Prostate gland (tissue), 2 donors: ENCODE data around the gene LEPR. TPM values are rescaled to one million over a fixed set of nuclear protein-coding genes. Genes with fewer than 3 reads are reported as not detected.
"Not testable (repeated sequence)": the region's sequence is repeated elsewhere in the genome, so short reads cannot be mapped to it uniquely, and the experiment has no call there.

Source experiments
- DNase-seq: peaks from one replicate; pipeline ENCODE4 v3.0.0-alpha.2; 2019; ENCODE audit warnings: low spot score
- H3K27ac ChIP-seq, 2 donors: fragments of 200-600 bp; sonication (generic); 2 replicates each; pipeline ENCODE4 v1.5.1; 2017 to 2019
- H3K27me3 ChIP-seq: fragments of 200-600 bp; sonication (generic); replicated peaks from 2 replicates; pipeline ENCODE4 v1.5.1; 2019; ENCODE audit not compliant: insufficient read depth
- H3K36me3 ChIP-seq, 2 donors: fragments of 200-600 bp; sonication (generic); 1 replicate in 1 of 2; 2 replicates in 1 of 2; pipeline versions ENCODE4 v1.5.1 to v1.8.1; 2017 to 2019
- H3K4me1 ChIP-seq: fragments of 200-600 bp; sonication (generic); replicated peaks from 2 replicates; pipeline ENCODE4 v1.5.1; 2019
- H3K4me3 ChIP-seq, 2 donors: fragments of 200-600 bp; sonication (generic); 2 replicates each; pipeline ENCODE4 v1.5.1; 2017 to 2019
- H3K9me3 ChIP-seq: fragments of 200-600 bp; sonication (generic); 2 replicates; pipeline ENCODE4 v1.5.1; 2017
- POLR2A ChIP-seq: fragments of 450-650 bp; IDR thresholded peaks from one replicate; pipeline ENCODE4 v1.6.1; 2016; ENCODE audit warnings: antibody characterized with exemption, mild to moderate bottlenecking
- POLR2AphosphoS5 ChIP-seq: sonication (generic); formaldehyde crosslinking; IDR thresholded peaks from one replicate; pipeline ENCODE4 v1.6.1; 2017; ENCODE audit warnings: antibody characterized with exemption
- WGBS: methylation state at CpG from one replicate; pipeline ENCODE4 v1.1.5; 2018; 5-methylcytosine and 5-hydroxymethylcytosine counted together
- intact Hi-C: fragments of 100-400 bp; cut with DNase I; formaldehyde crosslinking; loops from one replicate; pipeline ENCODE4 v1.14.2; 2022
- total RNA-seq, 2 donors: library from RNA; depleted of rRNA; stranded (reverse); fragments of >200 nt; gene quantifications; one replicate each; pipeline ENCODE4 v1.1.0, GENCODE V29; 2016
- TF ChIP-seq, protein P1 (sequence below), 4 experiments: fragments of 200-600 bp in 2 of 4; fragments of 450-650 bp in 2 of 4; sonication (generic) in 2 of 4; IDR thresholded peaks; 1 replicate in 3 of 4; 2 replicates in 1 of 4; pipeline ENCODE4 v1.5.1; 2016 to 2019; ENCODE audit warnings: antibody characterized with exemption in 4 of 4, mild to moderate bottlenecking in 2 of 4, moderate library complexity in 2 of 4

LEPR gene
- total RNA-seq, 2 donors from 2014 or later = 5.6 to 13.9 TPM

DNA sequence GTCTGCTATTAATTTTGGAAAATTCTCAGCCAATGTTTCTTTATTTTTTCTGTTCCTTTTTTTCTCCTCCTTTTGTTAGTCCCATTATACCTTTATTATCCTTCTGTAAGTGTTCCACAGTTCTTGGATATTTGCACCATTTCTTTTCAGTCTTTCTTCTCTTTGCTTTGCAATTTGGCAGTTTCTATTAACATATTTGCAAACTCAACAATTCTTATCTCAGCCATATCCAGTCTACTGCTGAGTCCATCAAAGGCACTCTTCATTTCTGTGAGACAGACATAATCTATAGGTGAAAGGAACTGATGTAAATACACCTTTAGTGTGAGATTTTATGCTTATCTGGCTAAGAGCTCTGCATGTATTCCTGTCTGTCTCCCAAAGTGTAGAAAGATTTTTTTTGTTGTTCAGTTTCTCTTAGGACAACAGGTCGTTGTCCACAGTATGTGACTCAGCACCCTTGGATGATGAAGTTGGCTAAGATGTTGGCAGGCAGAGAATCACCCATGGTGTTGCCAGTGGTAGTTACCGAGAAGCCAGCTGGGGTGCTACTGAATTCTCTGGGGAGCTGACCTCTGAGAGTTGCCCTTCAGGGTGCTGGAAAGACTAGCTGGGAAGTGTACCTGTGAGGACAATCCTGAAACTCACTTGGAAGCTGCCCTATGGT, 38.4 kb downstream of the LEPR start:
- no peaks in the 10 kb centered on the region for H3K27me3 ChIP-seq
- no peaks in the 10 kb centered on the region for H3K9me3 ChIP-seq
- H3K4me1 ChIP-seq = no peaks in the 10 kb centered on the region
- no peak overlapping the region for H3K27ac ChIP-seq
- intact Hi-C loops = no loop called here
- no peak overlapping the region for H3K4me3 ChIP-seq
- 82% methylated on average over 2 of the region's 2 CpGs for WGBS
- no peak for DNase-seq
- H3K36me3 ChIP-seq = no peaks in the 10 kb centered on the region
- TF ChIP-seq POLR2AphosphoS5 = no peak

DNA sequence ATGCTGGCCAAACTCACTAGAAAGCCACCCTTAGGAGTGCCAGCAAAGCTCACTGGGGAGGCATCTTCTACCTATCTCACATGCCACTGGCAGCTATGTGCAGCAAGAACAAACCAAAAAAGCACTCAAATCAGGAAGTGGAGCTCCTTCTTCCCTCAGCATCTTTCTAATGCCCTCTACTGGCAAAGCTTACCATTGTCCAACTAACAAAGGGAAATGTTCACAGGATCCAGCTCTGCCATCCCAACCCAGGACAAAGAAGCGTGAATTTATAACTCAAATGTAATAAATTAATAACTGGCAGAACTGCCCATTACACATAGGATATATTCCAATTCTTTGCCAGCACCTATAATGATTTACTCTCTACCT, 38.9 kb downstream of the LEPR start:
- Histone ChIP-seq H3K4me1 (no peaks in the 10 kb centered on the region), H3K4me3 (no peak overlapping the region), H3K27ac (no peak overlapping the region), H3K36me3 (no peaks in the 10 kb centered on the region), H3K9me3 (no peaks in the 10 kb centered on the region), H3K27me3 (no peaks in the 10 kb centered on the region)
- intact Hi-C loops = no loop called here
- 85% methylated on average over 1 of the region's 1 CpG for WGBS
- DNase-seq = no peak
- TF ChIP-seq POLR2A = no peak
- TF ChIP-seq POLR2AphosphoS5 = no peak
- TF ChIP-seq, protein P1, sequence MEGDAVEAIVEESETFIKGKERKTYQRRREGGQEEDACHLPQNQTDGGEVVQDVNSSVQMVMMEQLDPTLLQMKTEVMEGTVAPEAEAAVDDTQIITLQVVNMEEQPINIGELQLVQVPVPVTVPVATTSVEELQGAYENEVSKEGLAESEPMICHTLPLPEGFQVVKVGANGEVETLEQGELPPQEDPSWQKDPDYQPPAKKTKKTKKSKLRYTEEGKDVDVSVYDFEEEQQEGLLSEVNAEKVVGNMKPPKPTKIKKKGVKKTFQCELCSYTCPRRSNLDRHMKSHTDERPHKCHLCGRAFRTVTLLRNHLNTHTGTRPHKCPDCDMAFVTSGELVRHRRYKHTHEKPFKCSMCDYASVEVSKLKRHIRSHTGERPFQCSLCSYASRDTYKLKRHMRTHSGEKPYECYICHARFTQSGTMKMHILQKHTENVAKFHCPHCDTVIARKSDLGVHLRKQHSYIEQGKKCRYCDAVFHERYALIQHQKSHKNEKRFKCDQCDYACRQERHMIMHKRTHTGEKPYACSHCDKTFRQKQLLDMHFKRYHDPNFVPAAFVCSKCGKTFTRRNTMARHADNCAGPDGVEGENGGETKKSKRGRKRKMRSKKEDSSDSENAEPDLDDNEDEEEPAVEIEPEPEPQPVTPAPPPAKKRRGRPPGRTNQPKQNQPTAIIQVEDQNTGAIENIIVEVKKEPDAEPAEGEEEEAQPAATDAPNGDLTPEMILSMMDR (IDR thresholded peaks at IDR 0.05) = no peak

DNA sequence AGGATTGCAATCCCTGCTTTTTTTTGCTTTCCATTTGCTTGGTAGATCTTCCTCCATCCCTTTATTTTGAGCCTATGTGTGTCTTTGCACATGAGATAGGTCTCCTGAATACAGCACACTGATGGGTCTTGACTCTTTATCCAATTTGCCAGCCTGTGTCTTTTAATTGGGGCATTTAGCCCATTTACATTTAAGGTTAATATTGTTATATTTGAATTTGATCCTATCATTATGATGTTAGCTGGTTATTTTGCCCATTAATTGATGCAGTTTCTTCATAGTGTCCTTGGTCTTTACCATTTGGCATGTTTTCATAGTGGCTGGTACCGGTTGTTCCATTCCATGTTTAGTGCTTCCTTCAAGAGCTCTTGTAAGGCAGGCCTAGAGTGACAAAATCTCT, 45.4 kb downstream of the LEPR start:
- H3K4me3 ChIP-seq, H3K27ac ChIP-seq, H3K9me3 ChIP-seq, H3K36me3 ChIP-seq, H3K4me1 ChIP-seq, H3K27me3 ChIP-seq, DNase-seq, intact Hi-C loops: not testable (repeated sequence)
- 93% methylated on average over 1 of the region's 1 CpG for WGBS

DNA sequence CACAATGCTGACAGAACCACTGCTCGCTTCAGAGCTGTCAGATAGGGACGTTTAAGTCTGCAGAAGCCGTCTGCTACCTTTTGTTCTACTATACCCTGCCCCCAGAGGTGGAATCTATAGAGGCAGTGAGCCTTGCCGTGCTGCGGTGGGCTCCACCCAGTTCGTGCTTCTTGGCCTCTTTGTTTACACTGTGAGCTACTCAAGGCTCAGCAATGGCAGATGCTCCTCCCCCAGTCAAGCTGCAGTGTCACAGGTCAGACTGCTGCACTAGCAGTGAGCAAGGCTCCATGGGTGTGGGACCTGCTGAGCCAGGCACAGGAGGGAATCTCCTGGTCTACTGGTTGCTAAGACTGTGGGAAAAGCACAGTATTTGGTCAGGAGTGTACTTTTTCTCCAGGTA, 47.1 kb downstream of the LEPR start:
- no peak for DNase-seq
- Histone ChIP-seq H3K4me3 (no peak overlapping the region), H3K9me3 (no peaks in the 10 kb centered on the region), H3K4me1 (no peaks in the 10 kb centered on the region), H3K36me3 (no peaks in the 10 kb centered on the region), H3K27me3 (no peaks in the 10 kb centered on the region), H3K27ac (no peak overlapping the region)
- 41% methylated on average over 6 of the region's 6 CpGs for WGBS
- TF ChIP-seq, protein P1 (IDR thresholded peaks at IDR 0.05) = no peak
- no peak for TF ChIP-seq POLR2A
- TF ChIP-seq POLR2AphosphoS5 = no peak
- intact Hi-C loops = no loop called here

DNA sequence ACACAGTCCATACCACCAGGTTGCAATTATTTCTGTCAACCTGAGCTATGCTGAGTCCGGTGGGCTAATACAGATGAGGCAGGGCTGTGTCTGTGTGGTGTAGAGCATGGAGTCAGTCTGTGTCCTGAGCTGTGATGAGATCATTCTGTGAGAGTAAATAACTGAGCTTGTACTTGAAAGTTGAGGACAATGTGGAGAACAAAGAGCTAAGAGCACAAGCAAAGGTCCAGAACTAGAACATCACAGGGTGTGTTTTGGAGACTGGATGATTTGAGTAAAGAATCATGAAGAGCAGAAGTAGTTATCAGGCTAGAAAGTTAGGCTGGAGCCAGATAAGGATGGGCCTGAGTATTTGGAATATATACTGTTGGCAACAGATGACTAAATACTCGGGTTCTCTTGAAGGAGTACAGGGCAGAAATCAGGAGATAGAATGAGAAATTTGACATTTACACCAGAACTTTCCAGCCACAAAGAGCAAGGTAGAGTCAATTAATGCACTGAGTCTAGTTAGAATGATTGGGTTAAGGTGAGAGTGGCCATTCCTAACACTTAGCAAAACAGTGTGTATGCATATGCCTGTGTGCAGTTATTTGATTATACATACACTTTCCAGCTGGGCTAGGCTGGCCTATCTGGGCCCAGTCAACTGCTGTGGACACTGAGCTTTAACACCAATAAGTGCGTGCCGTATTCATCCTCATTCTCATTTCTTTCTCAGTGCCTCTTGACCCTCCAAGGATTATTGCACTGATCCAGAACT, 48.8 kb downstream of the LEPR start:
- intact Hi-C loops = no loop called here
- Histone ChIP-seq H3K4me1 (no peaks in the 10 kb centered on the region), H3K9me3 (no peaks in the 10 kb centered on the region), H3K27ac (no peak overlapping the region), H3K27me3 (no peaks in the 10 kb centered on the region), H3K4me3 (no peak overlapping the region), H3K36me3 (no peaks in the 10 kb centered on the region)
- 59% methylated on average over 4 of the region's 4 CpGs for WGBS
- no peak for TF ChIP-seq POLR2AphosphoS5
- no peak for TF ChIP-seq POLR2A
- TF ChIP-seq, protein P1 (IDR thresholded peaks at IDR 0.05) = no peak
- DNase-seq = no peak

DNA sequence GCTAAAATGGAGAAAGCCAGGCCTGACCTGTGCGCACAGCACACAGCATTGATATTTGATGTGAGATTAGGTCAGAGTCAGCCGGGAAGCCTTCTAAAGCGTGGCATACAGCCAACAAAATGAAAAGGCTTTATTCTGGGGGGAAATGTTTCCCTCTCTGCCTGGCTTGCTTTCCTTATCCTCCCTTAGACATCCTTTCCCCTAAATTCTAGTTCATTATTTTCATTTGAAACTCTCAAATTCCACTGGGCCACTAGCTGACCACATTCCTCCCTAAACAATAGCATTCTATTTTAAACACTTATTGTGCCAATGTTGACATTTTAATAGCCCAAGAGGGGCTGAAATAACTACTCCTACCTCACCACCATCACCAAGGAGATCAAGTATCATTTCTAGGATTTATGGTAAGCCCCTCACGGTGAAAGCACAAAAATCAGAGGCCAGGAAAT, 49.4 kb downstream of the LEPR start:
- Histone ChIP-seq H3K4me1 (no peaks in the 10 kb centered on the region), H3K27me3 (no peaks in the 10 kb centered on the region), H3K36me3 (no peaks in the 10 kb centered on the region), H3K27ac (no peak overlapping the region), H3K9me3 (no peaks in the 10 kb centered on the region), H3K4me3 (no peak overlapping the region)
- WGBS = 50% methylated on average over 4 of the region's 4 CpGs
- DNase-seq = no peak
- TF ChIP-seq POLR2A (no peak), POLR2AphosphoS5 (no peak)
- TF ChIP-seq, protein P1 (IDR thresholded peaks at IDR 0.05) = no peak
- intact Hi-C loops = no loop called here
